Vagina (tissue), 2 donors: ENCODE results near the gene ANKRD52.

Source experiments
- POLR2A ChIP-seq, 2 donors: fragments of 450-650 bp; IDR thresholded peaks; one replicate each; pipeline ENCODE4 v1.6.1; 2017; ENCODE audit warnings: antibody characterized with exemption in 2 of 2, mild to moderate bottlenecking in 2 of 2, moderate library complexity in 2 of 2
- POLR2AphosphoS5 ChIP-seq, 2 donors: sonication (generic); formaldehyde crosslinking; IDR thresholded peaks; one replicate each; pipeline ENCODE4 v1.9.0; 2017; ENCODE audit warnings: antibody characterized with exemption in 2 of 2, mild to moderate bottlenecking in 2 of 2, low read depth in 1 of 2; ENCODE audit not compliant: insufficient read depth in 1 of 2
- TF ChIP-seq, protein P1 (sequence below), 3 experiments: fragments of 450-650 bp in 2 of 3; fragments of 200-600 bp in 1 of 3; sonication (generic) in 1 of 3; IDR thresholded peaks; one replicate each; pipeline ENCODE4 v1.5.1; 2017 to 2019; ENCODE audit warnings: antibody characterized with exemption in 3 of 3, mild to moderate bottlenecking in 2 of 3, moderate library complexity in 2 of 3

DNA sequence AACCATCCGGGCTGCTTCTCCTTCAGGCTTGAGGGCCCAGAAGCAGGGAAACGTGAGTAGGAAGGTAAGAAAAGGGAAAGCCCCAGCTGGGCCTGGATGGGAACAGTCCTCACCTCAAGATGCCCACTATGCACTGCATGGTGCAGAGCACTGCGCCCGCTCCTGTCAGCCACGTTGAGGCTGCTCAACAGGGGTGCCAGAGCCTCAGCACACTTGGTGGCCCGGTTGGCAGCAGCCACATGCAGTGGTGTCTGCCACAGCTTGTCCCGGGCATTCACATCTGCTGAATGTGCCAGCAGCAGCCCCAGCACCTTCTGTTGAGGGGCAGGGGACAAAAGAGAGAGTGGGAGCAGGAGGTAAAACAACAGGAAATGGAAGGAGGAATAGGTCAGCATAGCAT is 2.5 kb downstream of the ANKRD52 start:
- TF ChIP-seq, protein P1, sequence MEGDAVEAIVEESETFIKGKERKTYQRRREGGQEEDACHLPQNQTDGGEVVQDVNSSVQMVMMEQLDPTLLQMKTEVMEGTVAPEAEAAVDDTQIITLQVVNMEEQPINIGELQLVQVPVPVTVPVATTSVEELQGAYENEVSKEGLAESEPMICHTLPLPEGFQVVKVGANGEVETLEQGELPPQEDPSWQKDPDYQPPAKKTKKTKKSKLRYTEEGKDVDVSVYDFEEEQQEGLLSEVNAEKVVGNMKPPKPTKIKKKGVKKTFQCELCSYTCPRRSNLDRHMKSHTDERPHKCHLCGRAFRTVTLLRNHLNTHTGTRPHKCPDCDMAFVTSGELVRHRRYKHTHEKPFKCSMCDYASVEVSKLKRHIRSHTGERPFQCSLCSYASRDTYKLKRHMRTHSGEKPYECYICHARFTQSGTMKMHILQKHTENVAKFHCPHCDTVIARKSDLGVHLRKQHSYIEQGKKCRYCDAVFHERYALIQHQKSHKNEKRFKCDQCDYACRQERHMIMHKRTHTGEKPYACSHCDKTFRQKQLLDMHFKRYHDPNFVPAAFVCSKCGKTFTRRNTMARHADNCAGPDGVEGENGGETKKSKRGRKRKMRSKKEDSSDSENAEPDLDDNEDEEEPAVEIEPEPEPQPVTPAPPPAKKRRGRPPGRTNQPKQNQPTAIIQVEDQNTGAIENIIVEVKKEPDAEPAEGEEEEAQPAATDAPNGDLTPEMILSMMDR (IDR thresholded peaks at IDR 0.05): no peak
- TF ChIP-seq POLR2A (IDR thresholded peaks at IDR 0.05) (no peak), POLR2AphosphoS5 (IDR thresholded peaks at IDR 0.05; ENCODE audit: insufficient read depth in 1 of 2, low read depth in 1 of 2) (no peak)
